Gastroesophageal sphincter (tissue), 3 donors: ENCODE measurements around the gene MYCBPAP.

Experiments used
- POLR2A ChIP-seq, 2 donors: fragments of 450-650 bp; IDR thresholded peaks; one replicate each; pipeline ENCODE4 v1.6.1; 2017; ENCODE audit warnings: antibody characterized with exemption in 2 of 2, mild to moderate bottlenecking in 2 of 2, moderate library complexity in 1 of 2
- TF ChIP-seq, protein P1 (sequence below), 4 experiments: fragments of 200-600 bp in 2 of 4; fragments of 450-650 bp in 2 of 4; sonication (generic) in 1 of 4; IDR thresholded peaks; one replicate each; pipeline ENCODE4 v1.5.1; 2017 to 2019; ENCODE audit warnings: antibody characterized with exemption in 4 of 4, mild to moderate bottlenecking in 2 of 4, moderate library complexity in 2 of 4

DNA sequence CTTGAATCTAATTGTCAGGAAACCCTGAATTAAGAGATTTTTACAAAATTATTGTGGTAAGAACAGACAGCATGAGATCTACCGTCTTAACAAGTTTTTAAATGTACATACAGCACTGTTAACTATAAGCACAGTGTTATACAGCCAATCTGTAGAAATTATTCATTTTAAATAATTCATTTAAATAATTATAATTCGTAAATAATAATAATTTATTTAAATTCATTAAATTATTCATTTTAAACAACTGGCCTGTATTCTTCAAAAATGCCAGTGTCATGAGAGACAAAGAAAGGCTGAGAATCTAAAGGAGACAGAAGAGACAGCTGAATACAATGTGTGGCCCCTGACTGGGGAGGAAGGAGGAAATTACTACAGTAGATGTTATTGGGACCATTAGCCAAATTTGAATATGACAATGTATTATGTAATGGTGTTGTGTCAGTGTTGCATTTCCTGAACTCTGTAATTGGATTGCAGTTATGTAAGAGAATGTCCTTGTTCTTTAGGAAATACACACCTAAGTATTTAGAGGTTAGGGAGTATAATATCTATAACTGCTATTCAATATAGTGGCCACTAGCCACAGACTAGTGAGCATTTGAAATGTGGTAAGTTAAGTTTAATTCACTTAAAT is 27.3 kb upstream of the MYCBPAP start:
- TF ChIP-seq POLR2A (IDR thresholded peaks at IDR 0.05): no peak
- TF ChIP-seq, protein P1, sequence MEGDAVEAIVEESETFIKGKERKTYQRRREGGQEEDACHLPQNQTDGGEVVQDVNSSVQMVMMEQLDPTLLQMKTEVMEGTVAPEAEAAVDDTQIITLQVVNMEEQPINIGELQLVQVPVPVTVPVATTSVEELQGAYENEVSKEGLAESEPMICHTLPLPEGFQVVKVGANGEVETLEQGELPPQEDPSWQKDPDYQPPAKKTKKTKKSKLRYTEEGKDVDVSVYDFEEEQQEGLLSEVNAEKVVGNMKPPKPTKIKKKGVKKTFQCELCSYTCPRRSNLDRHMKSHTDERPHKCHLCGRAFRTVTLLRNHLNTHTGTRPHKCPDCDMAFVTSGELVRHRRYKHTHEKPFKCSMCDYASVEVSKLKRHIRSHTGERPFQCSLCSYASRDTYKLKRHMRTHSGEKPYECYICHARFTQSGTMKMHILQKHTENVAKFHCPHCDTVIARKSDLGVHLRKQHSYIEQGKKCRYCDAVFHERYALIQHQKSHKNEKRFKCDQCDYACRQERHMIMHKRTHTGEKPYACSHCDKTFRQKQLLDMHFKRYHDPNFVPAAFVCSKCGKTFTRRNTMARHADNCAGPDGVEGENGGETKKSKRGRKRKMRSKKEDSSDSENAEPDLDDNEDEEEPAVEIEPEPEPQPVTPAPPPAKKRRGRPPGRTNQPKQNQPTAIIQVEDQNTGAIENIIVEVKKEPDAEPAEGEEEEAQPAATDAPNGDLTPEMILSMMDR (IDR thresholded peaks at IDR 0.05): no peak
